Measurements from ENCODE around the gene TM9SF3.

- no peak for TF ChIP-seq CTCF (IDR thresholded peaks at IDR 0.05)
- TF ChIP-seq POLR2A (IDR thresholded peaks at IDR 0.05): no peak
Observed at GRCh38 chr10:96609510-96609909, 22.7 kb upstream of the TM9SF3 start.
